Chondrocyte (in vitro differentiated cells): ENCODE measurements around the gene BASP1. TPM values are rescaled to one million over a fixed set of nuclear protein-coding genes. Genes with fewer than 3 reads are reported as not detected.
A peak's percentile ranks its signal among the peaks of the same experiment; 100 is the strongest.
"Not testable (repeated sequence)": the region's sequence is repeated elsewhere in the genome, so short reads cannot be mapped to it uniquely, and the experiment has no call there.

Experiments used
- DNase-seq: peaks from one replicate; pipeline ENCODE4 v3.0.0; 2021; ENCODE audit warnings: mixed read lengths, low spot score
- H3K27ac Mint-ChIP-seq: one replicate; pipeline ENCODE4 v1.8.0; 2021; ENCODE audit warnings: mild to moderate bottlenecking, moderate library complexity, mixed read lengths; ENCODE audit not compliant: unreplicated experiment
- H3K27me3 Mint-ChIP-seq: 2 replicates; pipeline ENCODE4 v1.8.0; 2021; ENCODE audit warnings: low read depth, mixed read lengths
- H3K36me3 Mint-ChIP-seq: 2 replicates; pipeline ENCODE4 v1.8.0; 2021; ENCODE audit warnings: low read depth, mixed read lengths
- H3K4me1 Mint-ChIP-seq: 2 replicates; pipeline ENCODE4 v1.8.0; 2021; ENCODE audit warnings: low read depth, mild to moderate bottlenecking, mixed read lengths
- H3K4me3 Mint-ChIP-seq: one replicate; pipeline ENCODE4 v1.8.0; 2021; ENCODE audit warnings: mild to moderate bottlenecking, moderate library complexity, mixed read lengths; ENCODE audit not compliant: unreplicated experiment
- H3K9me3 Mint-ChIP-seq: 2 replicates; pipeline ENCODE4 v1.8.0; 2021; ENCODE audit warnings: low read depth, mixed read lengths
- total RNA-seq: library from RNA; stranded (reverse); gene quantifications from 3 replicates; pipeline ENCODE4 v1.2.1, GENCODE V29; 2021
- TF ChIP-seq, protein P1 (sequence below): fragments of 200-600 bp; sonication (generic); IDR thresholded peaks from 2 replicates; pipeline ENCODE4 v1.5.0; 2021; ENCODE audit warnings: antibody characterized with exemption, mild to moderate bottlenecking, moderate library complexity

BASP1 gene
- total RNA-seq, 1 donor from 2014 or later: 181 TPM

DNA sequence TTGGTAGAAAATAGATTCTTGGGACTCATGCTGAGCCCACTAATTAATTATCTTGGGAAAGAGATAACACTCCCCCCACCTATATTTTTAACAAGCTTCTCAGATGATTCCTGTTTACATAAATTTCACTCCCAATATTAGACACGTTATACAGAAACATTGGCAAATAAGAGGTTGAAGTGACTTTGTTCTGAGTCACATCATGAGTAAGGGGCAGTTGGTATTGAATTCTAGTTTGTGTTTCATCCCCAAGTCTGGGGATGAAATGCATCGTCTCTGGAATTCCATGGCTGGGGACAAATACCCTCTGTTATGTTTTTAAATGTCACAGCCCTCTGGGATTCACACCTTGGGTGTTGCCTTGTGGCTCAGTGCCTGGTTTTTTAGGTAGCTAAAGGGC lies 41.0 kb downstream of the BASP1 start:
- Mint-ChIP-seq H3K27me3 (no peaks in the 10 kb centered on the region), H3K9me3 (peaks cover 7% of the 10 kb centered on the region), H3K36me3 (peaks cover 20% of the 10 kb centered on the region), H3K27ac (peak overlapping the region; percentile 52), H3K4me1 (peaks cover 83% of the 10 kb centered on the region), H3K4me3 (no peak overlapping the region)
- TF ChIP-seq, protein P1, sequence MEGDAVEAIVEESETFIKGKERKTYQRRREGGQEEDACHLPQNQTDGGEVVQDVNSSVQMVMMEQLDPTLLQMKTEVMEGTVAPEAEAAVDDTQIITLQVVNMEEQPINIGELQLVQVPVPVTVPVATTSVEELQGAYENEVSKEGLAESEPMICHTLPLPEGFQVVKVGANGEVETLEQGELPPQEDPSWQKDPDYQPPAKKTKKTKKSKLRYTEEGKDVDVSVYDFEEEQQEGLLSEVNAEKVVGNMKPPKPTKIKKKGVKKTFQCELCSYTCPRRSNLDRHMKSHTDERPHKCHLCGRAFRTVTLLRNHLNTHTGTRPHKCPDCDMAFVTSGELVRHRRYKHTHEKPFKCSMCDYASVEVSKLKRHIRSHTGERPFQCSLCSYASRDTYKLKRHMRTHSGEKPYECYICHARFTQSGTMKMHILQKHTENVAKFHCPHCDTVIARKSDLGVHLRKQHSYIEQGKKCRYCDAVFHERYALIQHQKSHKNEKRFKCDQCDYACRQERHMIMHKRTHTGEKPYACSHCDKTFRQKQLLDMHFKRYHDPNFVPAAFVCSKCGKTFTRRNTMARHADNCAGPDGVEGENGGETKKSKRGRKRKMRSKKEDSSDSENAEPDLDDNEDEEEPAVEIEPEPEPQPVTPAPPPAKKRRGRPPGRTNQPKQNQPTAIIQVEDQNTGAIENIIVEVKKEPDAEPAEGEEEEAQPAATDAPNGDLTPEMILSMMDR: no peak
- DNase-seq: no peak

DNA sequence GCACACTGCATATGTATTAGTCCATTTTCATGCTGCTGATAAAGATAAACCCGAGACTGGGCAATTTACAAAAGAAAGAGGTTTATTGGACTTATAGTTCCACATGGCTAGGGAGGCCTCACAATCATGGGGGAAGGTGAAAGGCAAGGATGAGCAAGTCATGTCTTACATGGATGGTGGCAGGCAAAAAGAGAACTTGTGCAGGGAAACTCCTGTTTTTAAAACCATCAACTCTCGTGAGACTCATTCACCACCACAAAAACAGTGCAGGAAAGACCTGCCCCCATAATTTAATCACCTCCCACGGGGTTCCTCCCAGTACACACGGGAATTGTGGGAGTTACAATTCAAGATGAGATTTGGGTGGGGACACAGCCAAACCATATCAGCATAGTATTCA lies 41.6 kb downstream of the BASP1 start:
- Mint-ChIP-seq H3K36me3 (peaks cover 20% of the 10 kb centered on the region), H3K4me1 (peaks cover 85% of the 10 kb centered on the region), H3K27ac (peak overlapping the region; percentile 52)
- not testable (repeated sequence) for H3K4me3 Mint-ChIP-seq, DNase-seq, H3K9me3 Mint-ChIP-seq, H3K27me3 Mint-ChIP-seq

DNA sequence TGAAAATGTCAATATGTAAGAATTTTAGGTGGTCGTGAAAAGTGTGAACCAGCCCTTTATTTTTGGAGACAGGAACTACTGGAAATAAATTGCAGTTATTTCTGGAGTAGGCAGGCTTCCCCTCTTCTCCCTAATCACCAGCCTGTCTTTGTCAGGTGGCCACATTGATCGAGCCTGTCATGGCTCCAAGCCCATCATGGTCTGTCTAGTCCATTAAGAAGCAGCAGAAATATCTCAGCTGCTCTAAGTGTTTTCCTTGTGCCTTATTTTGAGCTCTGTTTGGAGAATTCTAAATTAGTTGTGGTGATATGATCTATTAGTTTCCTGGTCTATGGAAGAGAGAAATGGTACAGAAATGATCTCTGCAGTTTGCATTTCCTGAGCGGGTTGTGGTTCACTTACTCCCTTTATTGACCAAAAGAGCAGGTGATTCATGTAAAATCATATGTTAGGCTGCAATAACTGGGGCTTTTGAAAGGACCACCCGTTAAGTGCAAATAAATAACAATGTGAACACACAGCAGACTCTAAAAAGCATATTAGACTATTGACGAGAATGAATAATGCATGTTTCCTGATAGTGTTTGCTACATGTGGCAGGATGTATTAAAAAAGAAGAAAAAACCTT lies 42.3 kb downstream of the BASP1 start:
- Mint-ChIP-seq H3K9me3 (peaks cover 7% of the 10 kb centered on the region), H3K27me3 (no peaks in the 10 kb centered on the region), H3K36me3 (peaks cover 18% of the 10 kb centered on the region), H3K4me3 (no peak overlapping the region), H3K4me1 (peaks cover 85% of the 10 kb centered on the region), H3K27ac (no peak overlapping the region)
- TF ChIP-seq, protein P1: no peak
- no peak for DNase-seq

DNA sequence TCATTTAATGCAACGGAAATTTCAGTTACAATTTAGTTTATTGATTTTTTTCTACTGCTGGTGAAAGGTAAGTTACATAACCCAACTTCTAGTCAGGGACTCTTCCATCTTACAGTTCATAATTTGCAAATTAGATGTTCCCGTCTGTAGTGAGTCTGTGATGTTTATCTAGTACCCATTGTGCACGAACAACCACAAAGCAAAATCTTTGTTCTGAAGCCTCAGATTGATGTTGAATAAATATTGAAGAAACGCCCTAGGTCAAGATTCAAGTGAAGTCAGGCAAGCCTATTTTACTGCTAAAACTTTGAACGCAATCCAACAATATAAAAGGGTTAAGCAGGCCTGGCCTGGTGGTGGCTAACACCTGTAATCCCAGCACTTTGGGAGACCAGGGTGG lies 43.1 kb downstream of the BASP1 start:
- no peak overlapping the region for H3K4me3 Mint-ChIP-seq
- peaks cover 18% of the 10 kb centered on the region for H3K36me3 Mint-ChIP-seq
- peaks cover 7% of the 10 kb centered on the region for H3K9me3 Mint-ChIP-seq
- H3K27ac Mint-ChIP-seq: no peak overlapping the region
- DNase-seq: no peak
- H3K4me1 Mint-ChIP-seq: peaks cover 84% of the 10 kb centered on the region
- TF ChIP-seq, protein P1: no peak
- no peaks in the 10 kb centered on the region for H3K27me3 Mint-ChIP-seq

DNA sequence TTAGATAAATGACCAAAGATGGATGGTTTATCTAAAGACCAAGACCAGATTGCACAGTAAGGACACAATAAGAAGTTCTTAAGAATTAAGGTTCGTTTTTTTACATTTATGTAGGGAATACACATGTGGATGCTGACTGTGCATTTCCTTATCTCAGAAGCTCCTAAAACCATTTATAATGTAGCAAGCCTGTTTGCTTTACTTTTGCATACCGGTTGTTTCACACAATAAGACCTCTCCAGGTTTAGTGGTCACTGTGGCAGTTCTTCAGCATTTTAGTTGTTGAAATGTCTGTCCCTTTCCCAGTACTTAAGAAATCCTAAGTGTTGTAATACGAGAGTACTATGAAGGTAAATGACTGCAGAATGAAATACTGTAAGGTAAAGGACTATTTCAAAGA lies 43.6 kb downstream of the BASP1 start:
- no peak overlapping the region for H3K4me3 Mint-ChIP-seq
- H3K27me3 Mint-ChIP-seq: no peaks in the 10 kb centered on the region
- peaks cover 83% of the 10 kb centered on the region for H3K4me1 Mint-ChIP-seq
- H3K27ac Mint-ChIP-seq: no peak overlapping the region
- H3K9me3 Mint-ChIP-seq: peaks cover 7% of the 10 kb centered on the region
- no peak for DNase-seq
- H3K36me3 Mint-ChIP-seq: peaks cover 18% of the 10 kb centered on the region
- TF ChIP-seq, protein P1: no peak

DNA sequence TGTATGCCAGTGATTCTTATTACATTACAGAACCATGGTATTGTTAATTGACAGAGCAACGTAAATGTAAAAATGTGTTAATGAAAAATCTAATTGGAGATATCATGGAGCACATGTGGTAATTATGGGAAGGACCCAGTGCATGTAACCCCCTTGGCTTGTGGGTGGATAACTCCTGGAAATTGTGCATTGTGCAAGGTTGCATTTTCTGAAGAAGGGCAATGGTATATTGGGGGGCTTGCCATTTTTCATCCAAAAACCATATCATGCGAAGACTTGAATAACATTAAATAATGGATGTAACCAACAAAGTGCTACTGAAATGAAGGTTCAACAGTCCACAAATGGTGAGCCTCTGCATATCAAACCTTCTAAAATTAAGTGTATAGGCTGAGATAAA lies 47.6 kb downstream of the BASP1 start:
- Mint-ChIP-seq H3K36me3 (peaks cover 15% of the 10 kb centered on the region), H3K4me3 (no peak overlapping the region), H3K9me3 (no peaks in the 10 kb centered on the region), H3K4me1 (peaks cover 71% of the 10 kb centered on the region), H3K27me3 (no peaks in the 10 kb centered on the region), H3K27ac (no peak overlapping the region)
- TF ChIP-seq, protein P1: no peak
- DNase-seq: no peak
